GM12892 (cell line): ENCODE results near the gene INVS.
"Not testable (repeated sequence)": the region's sequence is repeated elsewhere in the genome, so short reads cannot be mapped to it uniquely, and the experiment has no call there.

Source experiments
- DNase-seq: peaks from one replicate; pipeline ENCODE4 v3.0.0; 2011; ENCODE audit not compliant: insufficient read length
- FAIRE-seq: peaks from 2 replicates; lab custom pipeline; 2011; peaks lifted over from hg19 to GRCh38; lab: Jason Lieb, UNC
- POLR2A ChIP-seq: IDR thresholded peaks from 2 replicates; pipeline ENCODE4 v1.6.1; 2011; ENCODE audit warnings: low read depth, low read length, control low read depth
- POLR2AphosphoS5 ChIP-seq: IDR thresholded peaks from 2 replicates; pipeline ENCODE4 v1.6.1; 2011; ENCODE audit warnings: low read depth, low read length, control low read depth
- TAF1 ChIP-seq: IDR thresholded peaks from 2 replicates; pipeline ENCODE4 v1.6.1; 2011; ENCODE audit warnings: low read depth, mild to moderate bottlenecking, control low read depth, low read length, borderline replicate concordance

Gene INVS

DNA sequence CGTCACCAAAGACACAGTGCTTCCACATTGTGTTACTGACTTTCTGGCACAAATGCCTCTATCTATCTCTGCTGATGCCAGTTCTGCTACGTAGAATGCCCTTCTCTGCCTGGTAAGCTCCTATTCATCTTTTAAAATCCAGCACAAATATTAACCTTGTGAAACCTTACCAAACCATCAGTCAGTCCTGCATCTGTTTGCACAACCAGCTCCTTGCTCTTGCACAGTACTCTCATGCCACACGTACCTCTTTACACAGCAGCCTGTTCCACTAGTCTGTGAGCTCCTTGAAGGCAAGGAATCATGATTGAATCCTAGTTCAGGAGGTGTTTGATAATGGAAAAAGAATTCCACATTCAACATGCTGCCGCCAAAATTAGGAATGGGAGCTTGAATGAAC is 197.4 kb downstream of the INVS start:
- TF ChIP-seq POLR2A (no peak), TAF1 (no peak), POLR2AphosphoS5 (no peak)
- no peak for FAIRE-seq
- DNase-seq: no peak

DNA sequence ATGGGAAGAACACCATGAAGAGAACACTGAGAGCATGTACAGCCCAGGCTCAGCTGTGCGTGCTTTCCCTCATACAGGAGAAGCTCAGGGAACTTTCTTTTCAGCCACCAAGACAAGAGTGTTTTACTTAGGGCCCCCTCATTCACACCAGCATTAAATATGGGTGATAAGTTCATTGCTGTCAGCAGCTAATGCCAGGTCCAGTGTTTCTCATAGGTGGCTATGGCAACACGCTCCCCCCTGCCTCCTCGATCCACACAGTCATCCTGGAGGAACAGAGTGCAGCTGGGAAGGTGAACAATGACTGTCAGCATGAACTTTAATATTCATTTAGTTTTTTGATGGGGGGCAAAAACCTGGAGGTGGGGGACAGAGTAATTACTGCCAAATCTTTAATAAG is 199.3 kb downstream of the INVS start:
- FAIRE-seq: no peak
- no peak for TF ChIP-seq POLR2AphosphoS5
- TF ChIP-seq TAF1: no peak
- no peak for TF ChIP-seq POLR2A
- no peak for DNase-seq

DNA sequence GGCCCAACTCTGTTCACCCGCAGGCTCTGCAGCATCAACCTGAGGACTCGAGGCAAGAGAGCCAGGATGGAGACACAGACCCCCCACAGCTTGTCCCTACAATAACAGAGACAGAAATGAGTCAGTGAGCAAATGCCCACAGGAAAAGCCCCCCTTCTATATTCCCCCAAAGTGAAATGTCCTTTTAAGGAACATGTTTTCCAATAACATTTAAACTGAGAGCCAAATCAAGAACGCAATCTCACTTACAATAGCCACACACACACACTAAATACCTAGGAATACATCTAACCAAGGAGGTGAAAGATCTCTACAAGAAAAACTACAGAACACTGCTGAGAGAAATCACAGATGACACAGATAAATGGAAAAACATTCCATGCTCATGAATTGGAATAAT is 204.7 kb downstream of the INVS start:
- no peak for TF ChIP-seq POLR2AphosphoS5
- no peak for TF ChIP-seq TAF1
- TF ChIP-seq POLR2A: no peak
- DNase-seq (no peak), FAIRE-seq (no peak)

DNA sequence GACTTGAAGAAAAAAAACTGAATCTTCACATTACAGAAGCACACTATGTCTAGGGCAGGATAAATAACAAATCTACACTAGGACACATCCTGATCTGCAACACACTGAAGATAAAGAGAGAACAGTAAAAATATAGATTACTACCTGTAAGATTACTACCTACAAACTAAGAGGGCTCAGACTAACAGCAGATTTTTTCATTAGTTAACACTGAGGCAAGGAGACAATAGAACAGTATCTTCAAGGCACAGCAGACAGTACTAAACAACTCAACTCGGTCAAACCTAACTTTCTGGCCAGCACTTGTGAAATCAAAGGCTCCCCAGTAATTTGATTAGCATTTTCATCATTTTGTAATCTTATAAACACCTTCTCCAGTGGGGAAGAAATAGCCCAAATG is 207.2 kb downstream of the INVS start:
- FAIRE-seq: no peak
- TF ChIP-seq POLR2A: no peak
- TF ChIP-seq TAF1: no peak
- no peak for TF ChIP-seq POLR2AphosphoS5

DNA sequence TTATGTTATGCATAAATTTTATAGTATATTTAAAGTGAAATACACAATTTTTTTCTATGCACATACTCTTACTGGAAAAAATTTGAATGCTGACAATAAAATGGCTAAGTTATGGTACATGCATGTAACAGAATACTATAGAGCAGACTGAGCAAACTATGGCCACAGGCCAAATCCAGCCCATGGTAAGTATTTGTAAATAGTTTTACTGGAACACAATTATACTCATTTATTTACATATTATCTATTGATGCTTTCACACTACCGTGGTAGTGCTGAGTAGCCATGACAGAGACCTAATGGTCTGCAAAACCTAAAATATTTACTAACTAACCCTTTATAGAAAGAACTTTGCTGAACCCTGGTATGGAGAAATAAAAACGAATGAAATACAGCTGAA is 208.0 kb downstream of the INVS start:
- DNase-seq: no peak
- FAIRE-seq: no peak
- TF ChIP-seq TAF1 (no peak), POLR2A (no peak), POLR2AphosphoS5 (no peak)

More for the DNA sequence above, 207.2 kb downstream of the INVS start:
- DNase-seq: no peak

DNA sequence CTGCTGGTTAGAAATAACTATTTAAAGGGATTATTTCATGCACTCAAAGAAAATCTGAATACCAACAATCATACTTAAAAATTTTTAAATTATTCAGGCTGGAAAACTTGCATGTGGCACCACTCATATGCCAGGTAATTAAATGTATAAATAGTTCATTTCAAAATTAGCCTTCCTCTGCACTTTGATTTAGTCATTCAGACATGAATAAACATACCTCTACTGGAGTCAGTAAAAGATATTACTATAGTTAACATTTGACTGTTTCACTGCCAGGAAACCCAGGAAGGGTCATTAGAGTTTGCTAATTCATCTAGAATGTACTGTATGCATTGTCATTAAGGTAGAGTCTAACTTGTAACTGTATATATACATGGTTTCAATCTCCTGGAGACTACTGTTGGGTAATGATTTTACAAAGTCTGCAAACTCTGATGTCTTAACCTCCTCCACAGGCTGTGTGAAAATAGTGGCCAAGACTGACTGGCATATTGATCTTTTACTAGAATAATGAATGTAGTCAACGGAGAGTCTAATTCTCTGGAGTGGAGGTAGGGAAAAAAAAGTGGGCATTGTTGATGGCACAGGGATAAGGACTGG is 210.0 kb downstream of the INVS start:
- no peak for TF ChIP-seq TAF1
- TF ChIP-seq POLR2A: no peak
- TF ChIP-seq POLR2AphosphoS5: no peak
- FAIRE-seq (no peak), DNase-seq (no peak)

DNA sequence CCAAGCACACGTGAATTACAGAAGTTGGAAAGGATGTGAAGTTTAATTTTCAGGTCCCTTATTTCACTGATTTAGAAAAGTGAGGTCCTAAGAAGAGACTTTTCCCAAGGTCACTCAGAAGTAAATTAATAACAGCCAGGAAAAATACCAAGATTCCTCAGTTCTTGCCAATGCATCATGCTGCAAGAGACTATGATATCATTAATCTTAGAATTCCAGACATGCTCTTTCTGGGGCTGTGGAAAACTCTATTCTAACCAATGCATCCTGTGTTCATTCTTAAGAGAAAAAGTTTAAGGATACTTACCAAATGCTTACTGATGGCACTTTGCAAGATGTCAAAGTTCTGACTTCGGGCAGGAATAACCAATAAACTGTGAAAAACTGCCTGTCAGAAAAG is 210.9 kb downstream of the INVS start:
- TF ChIP-seq POLR2AphosphoS5: no peak
- TF ChIP-seq TAF1: no peak
- TF ChIP-seq POLR2A: no peak

DNA sequence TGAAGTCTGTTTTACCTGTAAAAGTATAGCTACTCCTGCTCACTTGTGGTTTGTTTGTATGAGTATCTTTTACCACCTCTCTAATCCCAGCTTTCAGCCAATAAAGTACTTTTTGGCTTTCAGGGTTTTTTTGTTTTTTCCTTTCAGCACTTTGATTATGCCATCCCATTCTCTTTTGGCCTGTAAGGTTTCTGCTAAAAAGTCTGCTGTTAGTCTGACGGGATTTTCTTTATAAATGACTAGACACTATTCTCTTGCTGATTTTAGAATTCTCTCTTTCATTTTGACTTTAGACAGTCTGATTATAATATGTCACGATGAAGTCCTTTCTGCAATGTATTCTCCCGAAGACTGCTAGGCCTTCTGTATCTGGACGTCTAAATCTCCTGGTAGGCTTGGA is 216.5 kb downstream of the INVS start:
- FAIRE-seq (no peak), DNase-seq (no peak)
- TF ChIP-seq POLR2A: no peak
- no peak for TF ChIP-seq TAF1
- no peak for TF ChIP-seq POLR2AphosphoS5

More for the DNA sequence above, 210.9 kb downstream of the INVS start:
- FAIRE-seq: no peak
- DNase-seq: no peak

DNA sequence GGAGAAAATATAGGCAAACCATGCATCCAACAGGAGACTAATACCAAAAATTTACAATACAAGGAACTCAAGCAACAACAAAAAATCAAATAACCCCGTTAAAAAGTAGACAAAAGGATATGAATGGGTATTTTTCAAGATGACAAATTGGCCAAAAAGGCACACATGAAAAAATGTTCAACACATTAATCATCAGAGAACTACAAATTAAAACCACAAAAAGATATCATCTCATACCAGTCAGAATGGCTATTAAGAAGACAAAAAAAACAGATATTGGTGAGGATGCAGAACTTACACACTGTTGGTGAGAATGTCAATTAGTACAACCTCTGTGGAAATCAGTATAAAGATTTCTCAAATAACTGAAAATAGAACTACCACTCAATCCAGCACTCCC is 218.7 kb downstream of the INVS start:
- peak; percentile 24 for FAIRE-seq
- TF ChIP-seq TAF1 (no peak), POLR2AphosphoS5 (no peak), POLR2A (no peak)
- DNase-seq: no peak

DNA sequence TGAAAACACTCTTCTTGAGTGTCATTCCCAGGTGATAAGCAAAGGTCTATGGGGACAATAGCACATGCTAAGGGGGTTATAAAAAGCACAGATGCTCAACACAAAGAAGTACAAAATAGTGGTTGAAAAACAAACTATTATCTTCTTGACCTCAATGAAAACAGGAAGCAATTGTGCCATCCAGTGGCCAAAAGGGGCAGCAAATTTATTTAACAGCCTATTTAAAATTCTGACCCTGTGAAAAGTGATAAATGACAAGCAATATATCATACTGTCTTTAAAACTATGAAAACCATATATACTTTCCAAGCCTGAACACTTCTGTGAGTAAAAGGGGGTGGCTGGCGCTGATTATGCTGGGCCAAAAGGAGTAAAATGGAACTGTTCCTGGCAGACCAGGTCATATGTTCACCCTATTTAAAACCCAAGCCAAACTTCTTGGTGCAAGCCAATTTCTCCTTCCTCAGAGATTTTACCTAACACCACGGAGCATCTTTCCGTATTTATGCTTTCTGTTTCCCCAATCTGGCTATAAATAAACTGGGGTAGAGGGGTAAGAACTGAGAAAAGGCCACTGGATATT is 224.0 kb downstream of the INVS start:
- FAIRE-seq (peak; percentile 67), DNase-seq (no peak)
- TF ChIP-seq POLR2AphosphoS5 (no peak), POLR2A (no peak), TAF1 (no peak)

DNA sequence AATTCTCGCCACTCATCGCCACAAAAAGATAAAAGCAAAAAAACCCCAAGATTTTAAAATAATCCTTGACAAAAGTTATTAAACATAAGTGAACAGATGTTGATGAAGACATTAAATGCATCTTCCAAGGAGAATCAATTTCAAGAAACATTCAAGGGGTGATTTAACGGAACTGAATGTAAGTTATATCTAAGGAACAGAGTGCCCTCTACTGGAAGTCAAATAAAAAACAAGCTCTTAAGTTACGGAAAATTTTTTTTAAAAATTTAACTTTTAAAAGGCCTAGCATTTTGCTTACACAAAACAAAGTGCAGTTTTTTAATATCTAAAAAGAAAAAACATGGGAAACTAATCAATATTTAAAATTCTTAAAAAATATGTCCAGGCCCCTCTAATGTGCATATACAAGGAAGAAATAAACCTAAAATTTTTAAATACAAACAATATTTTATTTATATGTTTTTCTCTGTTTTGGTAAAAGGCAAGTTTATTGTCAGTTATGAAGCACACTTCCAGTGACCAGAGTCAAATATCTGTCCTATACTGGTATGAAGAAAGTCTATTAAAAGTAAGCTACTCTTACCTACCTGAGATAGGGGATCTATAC is 225.7 kb downstream of the INVS start:
- FAIRE-seq (no peak), DNase-seq (no peak)
- no peak for TF ChIP-seq TAF1
- TF ChIP-seq POLR2A: no peak
- TF ChIP-seq POLR2AphosphoS5: no peak

DNA sequence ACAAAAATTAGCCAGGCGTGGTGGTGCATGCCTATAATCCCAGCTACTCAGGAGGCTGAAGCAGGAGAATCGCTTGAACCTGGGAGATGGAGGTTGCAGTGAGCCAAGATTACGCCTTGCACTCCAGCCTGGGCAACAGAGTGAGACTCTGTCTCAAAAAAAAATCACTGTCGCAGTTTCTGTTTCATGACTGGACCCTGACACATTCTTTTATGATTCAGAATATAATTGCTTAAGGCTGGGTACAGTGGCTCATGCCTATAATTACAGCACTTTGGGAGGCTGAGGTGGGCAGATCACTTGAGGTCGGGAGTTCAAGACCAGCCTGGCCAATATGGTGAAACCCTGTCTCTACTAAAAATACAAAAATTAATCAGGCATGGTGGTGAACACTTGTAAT is 239.7 kb downstream of the INVS start:
- not testable (repeated sequence) for FAIRE-seq, DNase-seq

DNA sequence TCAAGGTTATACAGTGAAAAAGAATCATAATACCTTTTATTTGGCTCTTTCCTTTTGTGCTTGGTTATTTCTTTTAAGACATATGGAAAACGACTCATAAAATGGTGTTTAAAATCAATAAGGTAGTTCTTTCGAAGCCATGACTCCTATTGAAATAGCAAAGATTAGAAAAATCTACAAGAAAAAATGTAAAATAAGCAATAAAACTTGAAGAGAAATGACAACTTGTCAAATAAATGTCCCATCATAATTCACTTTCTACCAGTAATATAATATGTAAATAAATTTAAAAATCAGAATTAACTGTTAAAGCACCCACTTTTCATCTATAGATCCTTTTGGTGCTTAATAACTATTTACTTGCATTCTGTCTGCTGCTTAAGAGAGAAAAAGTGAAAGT is 241.2 kb downstream of the INVS start:
- TF ChIP-seq TAF1 (no peak), POLR2AphosphoS5 (no peak), POLR2A (no peak)
- DNase-seq: no peak
- FAIRE-seq: no peak
